Measurements from ENCODE around the gene AMPH.

The AMPH gene

GRCh38 chr7:38658921-38659320, 27.7 kb upstream of the AMPH start:
- no peak overlapping the region for H3K4me2 ChIP-seq (ENCODE audit: low read length)
- no peak overlapping the region for H3K4me3 ChIP-seq (ENCODE audit: low read length)
- H2AFZ ChIP-seq (ENCODE audit: low read depth, low read length) = no peak overlapping the region
- H3K27ac ChIP-seq (ENCODE audit: low read length) = no peak overlapping the region
- H3K79me2 ChIP-seq (ENCODE audit: low read length) = no peaks in the 10 kb centered on the region
- no peak overlapping the region for H3K9ac ChIP-seq (ENCODE audit: low read length)
- peaks cover 28% of the 10 kb centered on the region for H3K27me3 ChIP-seq (ENCODE audit: low read depth, low read length)
- H3K36me3 ChIP-seq (replicated peaks; ENCODE audit: low read depth, low read length) = no peaks in the 10 kb centered on the region
- H3K9me3 ChIP-seq (ENCODE audit: insufficient read depth, low read length) = no peaks in the 10 kb centered on the region
- TF ChIP-seq CTCF (IDR thresholded peaks at IDR 0.05; ENCODE audit: low read depth, low read length) (no peak), EZH2phosphoT487 (IDR thresholded peaks at IDR 0.05; ENCODE audit: low read depth) (no peak)
- H3K4me1 ChIP-seq (ENCODE audit: low read length) = no peaks in the 10 kb centered on the region
- no peaks in the 10 kb centered on the region for H4K20me1 ChIP-seq (ENCODE audit: insufficient read depth, low read length)

DNA sequence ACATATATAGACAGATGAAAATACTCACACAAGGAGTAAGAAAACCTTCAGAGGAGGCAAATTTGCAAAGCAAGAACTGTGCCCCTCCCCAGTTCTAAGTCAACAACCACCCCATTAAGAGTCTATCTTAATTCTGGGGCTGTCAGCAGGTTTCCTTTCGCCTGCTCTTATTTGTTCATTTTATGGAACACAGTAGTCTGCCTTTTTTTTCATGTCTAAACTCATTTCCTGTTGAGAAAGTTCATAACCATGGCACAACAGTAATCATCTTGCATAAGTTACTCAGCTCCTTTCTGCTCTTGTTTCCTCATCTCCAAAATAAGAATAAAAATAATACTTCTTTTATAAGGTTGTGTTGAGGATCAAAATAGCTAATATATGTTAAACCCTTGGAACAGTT, 25.8 kb upstream of the AMPH start:
- H3K79me2 ChIP-seq (ENCODE audit: low read length) = no peaks in the 10 kb centered on the region
- H3K4me1 ChIP-seq (ENCODE audit: low read length) = no peaks in the 10 kb centered on the region
- peaks cover 19% of the 10 kb centered on the region for H3K27me3 ChIP-seq (ENCODE audit: low read depth, low read length)
- H3K9ac ChIP-seq (ENCODE audit: low read length) = no peak overlapping the region
- no peaks in the 10 kb centered on the region for H3K36me3 ChIP-seq (replicated peaks; ENCODE audit: low read depth, low read length)
- no peaks in the 10 kb centered on the region for H4K20me1 ChIP-seq (ENCODE audit: insufficient read depth, low read length)
- H3K4me3 ChIP-seq (ENCODE audit: low read length) = no peak overlapping the region
- H3K9me3 ChIP-seq (ENCODE audit: insufficient read depth, low read length) = no peaks in the 10 kb centered on the region
- no peak overlapping the region for H2AFZ ChIP-seq (ENCODE audit: low read depth, low read length)
- no peak overlapping the region for H3K27ac ChIP-seq (ENCODE audit: low read length)
- no peak overlapping the region for H3K4me2 ChIP-seq (ENCODE audit: low read length)
- TF ChIP-seq EZH2phosphoT487 (IDR thresholded peaks at IDR 0.05; ENCODE audit: low read depth) (no peak), CTCF (IDR thresholded peaks at IDR 0.05; ENCODE audit: low read depth, low read length) (no peak)

- no peak overlapping the region for H3K27ac ChIP-seq (ENCODE audit: low read length)
- H3K4me2 ChIP-seq (ENCODE audit: low read length) = no peak overlapping the region
- no peak overlapping the region for H3K9ac ChIP-seq (ENCODE audit: low read length)
- H3K4me3 ChIP-seq (ENCODE audit: low read length) = no peak overlapping the region
- peaks cover 15% of the 10 kb centered on the region; the same call in 1 of the 2 replicates for H3K27me3 ChIP-seq (ENCODE audit: low read depth, low read length)
- H3K79me2 ChIP-seq (ENCODE audit: low read length) = no peaks in the 10 kb centered on the region
- H3K9me3 ChIP-seq (ENCODE audit: insufficient read depth, low read length) = no peaks in the 10 kb centered on the region
- no peak overlapping the region for H2AFZ ChIP-seq (ENCODE audit: low read depth, low read length)
- TF ChIP-seq EZH2phosphoT487 (IDR thresholded peaks at IDR 0.05; ENCODE audit: low read depth) (no peak), CTCF (IDR thresholded peaks at IDR 0.05; ENCODE audit: low read depth, low read length) (no peak)
- no peaks in the 10 kb centered on the region for H4K20me1 ChIP-seq (ENCODE audit: insufficient read depth, low read length)
- no peaks in the 10 kb centered on the region for H3K4me1 ChIP-seq (ENCODE audit: low read length)
- H3K36me3 ChIP-seq (replicated peaks; ENCODE audit: low read depth, low read length) = no peaks in the 10 kb centered on the region
These were observed 24.9 kb upstream of the AMPH start for GRCh38 chr7:38655833-38656774.

DNA sequence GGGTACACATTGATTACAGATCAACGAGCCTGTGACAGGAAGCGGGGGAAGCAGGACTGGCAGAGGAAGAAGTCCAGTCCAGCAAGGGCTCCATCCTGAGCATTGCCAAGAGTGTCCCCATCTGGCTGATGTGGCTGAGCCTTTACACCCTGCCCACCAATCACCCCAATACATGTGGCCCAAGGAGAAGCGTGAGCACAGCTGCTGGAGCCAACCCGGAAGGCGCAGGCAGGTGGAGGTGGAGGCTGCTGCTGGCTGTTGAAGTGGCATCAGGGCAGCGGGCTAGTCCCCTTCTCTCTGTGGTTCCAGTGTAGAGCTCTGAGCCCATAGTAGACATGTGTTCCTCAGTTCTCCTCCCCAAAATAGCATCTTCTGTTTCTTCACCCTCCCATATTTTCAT, 6.8 kb upstream of the AMPH start:
- Histone ChIP-seq H4K20me1 (ENCODE audit: insufficient read depth, low read length) (no peaks in the 10 kb centered on the region), H3K27me3 (ENCODE audit: low read depth, low read length) (no peaks in the 10 kb centered on the region), H3K27ac (ENCODE audit: low read length) (no peak overlapping the region), H3K4me3 (ENCODE audit: low read length) (no peak overlapping the region), H2AFZ (ENCODE audit: low read depth, low read length) (no peak overlapping the region), H3K36me3 (replicated peaks; ENCODE audit: low read depth, low read length) (no peaks in the 10 kb centered on the region), H3K4me1 (ENCODE audit: low read length) (no peaks in the 10 kb centered on the region), H3K9ac (ENCODE audit: low read length) (no peak overlapping the region), H3K4me2 (ENCODE audit: low read length) (no peak overlapping the region), H3K79me2 (ENCODE audit: low read length) (no peaks in the 10 kb centered on the region), H3K9me3 (ENCODE audit: insufficient read depth, low read length) (no peaks in the 10 kb centered on the region)
- TF ChIP-seq EZH2phosphoT487 (IDR thresholded peaks at IDR 0.05; ENCODE audit: low read depth) = no peak
- TF ChIP-seq CTCF (IDR thresholded peaks at IDR 0.05; ENCODE audit: low read depth, low read length) = no peak
